Sigmoid colon (tissue), 4 donors: ENCODE results near the gene PALM.

Experiments
- CTCF ChIP-seq, 4 experiments: fragments of 450-650 bp in 3 of 4; fragments of 200-600 bp in 1 of 4; IDR thresholded peaks; one replicate each; pipeline ENCODE4 v1.5.1; 2016 to 2019; ENCODE audit warnings: antibody characterized with exemption in 4 of 4, mild to moderate bottlenecking in 3 of 4, moderate library complexity in 2 of 4
- EP300 ChIP-seq, 4 donors: sonication (generic); formaldehyde crosslinking; IDR thresholded peaks; one replicate each; pipeline ENCODE4 v1.6.1; 2017; ENCODE audit warnings: antibody characterized with exemption in 4 of 4
- POLR2A ChIP-seq, 2 donors: fragments of 450-650 bp; IDR thresholded peaks; one replicate each; pipeline ENCODE4 v1.6.1; 2016; ENCODE audit warnings: antibody characterized with exemption in 2 of 2, mild to moderate bottlenecking in 2 of 2, moderate library complexity in 2 of 2
- POLR2AphosphoS5 ChIP-seq, 4 donors: sonication (generic); formaldehyde crosslinking; IDR thresholded peaks; one replicate each; pipeline ENCODE4 v1.6.1; 2017; ENCODE audit warnings: antibody characterized with exemption in 4 of 4

GRCh38 chr19:703329-703650 is 5.4 kb upstream of the PALM start:
- TF ChIP-seq POLR2AphosphoS5 (IDR thresholded peaks at IDR 0.05) (no peak), CTCF (IDR thresholded peaks at IDR 0.05) (no peak), POLR2A (IDR thresholded peaks at IDR 0.05) (no peak), EP300 (IDR thresholded peaks at IDR 0.05) (no peak)
